ENCODE measurements around the gene AMZ1. TPM values are rescaled to one million over a fixed set of nuclear protein-coding genes. Genes with fewer than 3 reads are reported as not detected.
"Not testable (repeated sequence)": the region's sequence is repeated elsewhere in the genome, so short reads cannot be mapped to it uniquely, and the experiment has no call there.

Gene AMZ1
- total and polyA plus RNA-seq, 7 donors: under 0.01 to 1.4 (median 0.28) TPM; not detected in 3

DNA sequence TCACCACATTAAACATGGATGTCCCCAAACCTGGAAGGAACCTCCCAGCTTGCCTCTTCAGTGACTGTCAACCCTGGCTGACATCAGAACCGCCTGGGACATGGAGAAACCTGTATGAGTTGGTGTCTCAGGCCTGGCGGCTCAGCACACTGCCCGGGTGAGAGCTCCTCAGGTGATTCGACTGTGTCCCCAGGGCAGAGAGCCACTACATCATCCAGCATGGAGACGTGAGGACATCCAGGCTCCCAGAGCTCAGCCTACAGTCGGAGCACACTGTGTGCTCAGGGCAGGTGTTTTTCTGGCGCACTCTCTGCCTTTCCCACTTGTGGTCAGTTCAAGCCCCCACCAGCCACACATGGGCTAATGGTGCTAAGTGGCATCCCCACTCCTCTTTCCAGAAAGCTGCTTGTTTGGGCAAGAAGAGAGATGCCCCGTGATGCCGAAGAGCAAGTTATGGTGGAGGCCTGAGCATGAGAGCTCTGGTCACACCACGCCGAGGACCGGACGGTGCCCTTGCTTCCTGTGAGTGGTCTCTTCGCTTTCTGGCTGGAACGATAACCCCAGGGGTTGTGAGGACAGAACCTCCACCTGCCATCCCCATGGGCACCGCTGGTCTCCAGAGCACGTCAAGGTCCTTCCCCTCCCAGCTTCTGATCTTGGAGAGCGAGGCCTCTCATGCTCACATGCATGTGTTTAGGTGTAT lies 38.5 kb downstream of the AMZ1 start:
- TF ChIP-seq, protein P1, sequence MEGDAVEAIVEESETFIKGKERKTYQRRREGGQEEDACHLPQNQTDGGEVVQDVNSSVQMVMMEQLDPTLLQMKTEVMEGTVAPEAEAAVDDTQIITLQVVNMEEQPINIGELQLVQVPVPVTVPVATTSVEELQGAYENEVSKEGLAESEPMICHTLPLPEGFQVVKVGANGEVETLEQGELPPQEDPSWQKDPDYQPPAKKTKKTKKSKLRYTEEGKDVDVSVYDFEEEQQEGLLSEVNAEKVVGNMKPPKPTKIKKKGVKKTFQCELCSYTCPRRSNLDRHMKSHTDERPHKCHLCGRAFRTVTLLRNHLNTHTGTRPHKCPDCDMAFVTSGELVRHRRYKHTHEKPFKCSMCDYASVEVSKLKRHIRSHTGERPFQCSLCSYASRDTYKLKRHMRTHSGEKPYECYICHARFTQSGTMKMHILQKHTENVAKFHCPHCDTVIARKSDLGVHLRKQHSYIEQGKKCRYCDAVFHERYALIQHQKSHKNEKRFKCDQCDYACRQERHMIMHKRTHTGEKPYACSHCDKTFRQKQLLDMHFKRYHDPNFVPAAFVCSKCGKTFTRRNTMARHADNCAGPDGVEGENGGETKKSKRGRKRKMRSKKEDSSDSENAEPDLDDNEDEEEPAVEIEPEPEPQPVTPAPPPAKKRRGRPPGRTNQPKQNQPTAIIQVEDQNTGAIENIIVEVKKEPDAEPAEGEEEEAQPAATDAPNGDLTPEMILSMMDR (IDR thresholded peaks at IDR 0.05): no peak
- TF ChIP-seq POLR2AphosphoS5 (IDR thresholded peaks at IDR 0.05): no peak
- TF ChIP-seq POLR2A (IDR thresholded peaks at IDR 0.05): no peak
- TF ChIP-seq EP300 (IDR thresholded peaks at IDR 0.05): no peak
- H3K27ac ChIP-seq: no peak overlapping the region
- peak; percentile 59 for DNase-seq
- no peak overlapping the region for H3K4me3 ChIP-seq
- peaks cover 0 to 31% (median 5%) of the 10 kb centered on the region in 4 donors for H3K36me3 ChIP-seq
- 90 to 91% methylated on average over 18 of the region's 18 CpGs for WGBS, 2 donors
- intact Hi-C loops (cut with DNase I): loop anchor here (5.0 kb wide), 1 partner anchor 36 kb away; no protein-coding TSS in a partner anchor
- H3K4me1 ChIP-seq: peaks cover 0 to 32% (median 28%) of the 10 kb centered on the region in 4 donors
- no peaks in the 10 kb centered on the region for H3K27me3 ChIP-seq
- no peaks in the 10 kb centered on the region for H3K9me3 ChIP-seq

DNA sequence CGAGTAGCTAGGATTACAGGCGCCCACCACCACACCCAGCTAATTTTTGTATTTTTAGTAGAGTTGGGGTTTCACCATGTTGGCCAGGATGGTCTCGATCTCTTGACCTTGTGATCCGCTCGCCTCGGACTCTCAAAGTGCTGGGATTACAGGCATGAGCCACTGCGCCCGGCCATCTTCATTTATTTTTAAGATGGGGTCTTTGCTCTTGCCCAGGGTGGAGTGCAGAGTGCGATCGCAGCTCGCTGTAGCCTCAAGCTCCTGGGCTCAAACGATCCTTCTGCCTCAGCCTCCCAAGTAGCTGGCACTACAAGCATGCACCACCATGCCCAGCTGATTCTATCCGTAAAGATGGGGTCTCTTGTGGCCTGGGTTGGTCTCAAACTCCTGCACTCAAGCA lies 39.2 kb downstream of the AMZ1 start:
- peak overlapping the region in 2 of 4 donors; percentile 90 to 92 for H3K27ac ChIP-seq
- WGBS, 2 donors: 82 to 87% methylated on average over 13 of the region's 13 CpGs
- intact Hi-C loops (cut with DNase I): loop anchor here (5.0 kb wide), 1 partner anchor 35 kb away; no protein-coding TSS in a partner anchor
- H3K36me3 ChIP-seq: peaks cover 0 to 34% (median 5%) of the 10 kb centered on the region in 4 donors
- H3K4me3 ChIP-seq, H3K9me3 ChIP-seq, H3K27me3 ChIP-seq: not testable (repeated sequence)
- H3K4me1 ChIP-seq: peaks cover 0 to 34% (median 29%) of the 10 kb centered on the region in 4 donors
- DNase-seq: peak; percentile 56

DNA sequence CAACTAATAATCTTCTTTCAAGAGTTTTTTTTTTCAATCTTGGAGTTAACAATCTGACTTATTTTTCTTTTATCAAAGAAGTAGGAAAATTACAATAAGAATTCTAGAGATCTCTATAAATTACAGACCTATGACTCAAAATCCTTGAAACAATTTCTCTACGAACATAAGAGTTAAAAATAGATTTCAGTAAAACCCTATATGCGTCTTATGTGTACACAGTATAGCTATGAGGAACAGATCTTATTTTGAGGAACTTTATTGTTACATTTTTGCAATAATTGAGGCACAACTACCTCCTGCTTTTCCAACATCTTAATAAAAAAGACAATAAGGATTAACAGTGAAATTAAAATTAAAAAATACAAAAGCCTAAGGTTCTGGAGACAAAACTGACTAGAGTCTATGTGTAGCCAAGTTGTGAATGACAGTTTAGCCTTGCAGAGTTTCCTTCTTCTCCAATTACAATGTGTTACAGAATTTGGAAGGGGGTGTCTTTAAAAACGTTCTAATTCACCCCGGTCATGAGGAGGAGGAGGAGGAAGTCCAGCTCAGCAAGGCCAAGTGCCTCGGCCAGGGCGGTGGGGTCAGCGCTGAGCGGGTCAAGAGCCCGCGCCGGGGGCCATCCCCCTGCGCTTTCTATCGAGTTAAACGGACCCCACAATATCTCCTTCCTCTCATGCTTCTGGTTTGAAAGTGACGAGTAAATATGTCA lies 40.5 kb downstream of the AMZ1 start:
- Histone ChIP-seq H3K27me3 (no peaks in the 10 kb centered on the region), H3K36me3 (peaks cover 0 to 25% (median 5%) of the 10 kb centered on the region in 4 donors), H3K9me3 (no peaks in the 10 kb centered on the region), H3K27ac (peak overlapping the region; percentile 63 to 92 (median 86)), H3K4me3 (peak overlapping the region in 3 of 4 donors; percentile 24 to 35 (median 32)), H3K4me1 (peaks cover 0 to 47% (median 39%) of the 10 kb centered on the region in 4 donors)
- no peak for TF ChIP-seq POLR2AphosphoS5 (IDR thresholded peaks at IDR 0.05)
- TF ChIP-seq POLR2A (IDR thresholded peaks at IDR 0.05): no peak
- intact Hi-C loops (cut with DNase I): loop anchor here (5.0 kb wide), 1 partner anchor 34 kb away; no protein-coding TSS in a partner anchor
- WGBS, 2 donors: 66 to 74% methylated on average over 15 of the region's 15 CpGs
- DNase-seq: no peak

DNA sequence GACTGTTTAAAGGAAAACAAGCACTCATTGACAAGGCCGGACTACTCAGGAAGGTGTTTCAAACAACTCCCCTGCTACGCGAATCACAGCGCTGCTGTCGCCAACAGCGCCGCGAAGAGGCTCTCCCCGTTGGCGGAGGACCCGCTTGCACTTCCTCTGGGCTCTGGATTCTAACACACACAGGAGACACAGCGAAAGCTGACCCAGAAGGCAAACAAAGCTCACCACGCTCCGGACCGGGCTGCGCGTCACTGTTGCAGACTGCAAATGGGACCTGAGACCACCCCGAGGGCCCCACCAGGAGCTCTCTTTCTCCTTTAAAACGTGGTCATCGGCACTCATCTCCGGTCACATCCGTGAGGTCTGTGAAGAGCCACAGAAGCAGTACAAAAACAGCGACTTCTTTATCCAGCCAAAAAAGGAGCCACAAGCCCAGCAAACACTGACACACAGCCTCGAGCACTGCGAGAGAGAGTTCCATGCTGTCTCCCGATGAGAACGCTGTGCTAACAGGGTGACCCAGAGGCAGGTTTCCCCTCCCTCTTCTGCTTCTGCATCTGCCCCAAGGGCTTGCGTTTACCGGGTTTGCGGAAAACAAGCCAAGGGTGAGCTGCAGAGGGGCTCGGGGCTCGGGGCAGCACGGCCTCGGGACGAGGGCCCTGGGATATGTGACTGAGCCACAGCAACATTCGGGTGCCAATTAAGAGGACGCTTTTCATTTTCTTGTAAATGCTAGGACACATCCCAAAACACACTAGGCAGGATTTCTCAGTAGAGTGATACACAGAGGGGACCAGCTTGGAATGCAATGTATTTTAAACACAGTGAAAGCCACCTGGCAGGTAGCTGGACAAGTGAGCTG lies 41.3 kb downstream of the AMZ1 start:
- peaks cover 0 to 55% (median 47%) of the 10 kb centered on the region in 4 donors for H3K4me1 ChIP-seq
- intact Hi-C loops (cut with DNase I): loop anchor here (5.0 kb wide), 1 partner anchor 33 kb away; no protein-coding TSS in a partner anchor
- WGBS, 2 donors: 78 to 87% methylated on average over 37 of the region's 37 CpGs
- H3K9me3 ChIP-seq: no peaks in the 10 kb centered on the region
- H3K27me3 ChIP-seq: no peaks in the 10 kb centered on the region
- peaks cover 0 to 22% (median 2%) of the 10 kb centered on the region in 4 donors for H3K36me3 ChIP-seq
- peak; percentile 85 for DNase-seq
- H3K27ac ChIP-seq: peak overlapping the region; percentile 63 to 92 (median 86)
- H3K4me3 ChIP-seq: peak overlapping the region in 3 of 4 donors; percentile 24 to 35 (median 32)
- TF ChIP-seq POLR2AphosphoS5 (IDR thresholded peaks at IDR 0.05): peak in 3 of 4 donors; percentile 64 to 75 (median 74)
- no peak for TF ChIP-seq POLR2A (IDR thresholded peaks at IDR 0.05)

DNA sequence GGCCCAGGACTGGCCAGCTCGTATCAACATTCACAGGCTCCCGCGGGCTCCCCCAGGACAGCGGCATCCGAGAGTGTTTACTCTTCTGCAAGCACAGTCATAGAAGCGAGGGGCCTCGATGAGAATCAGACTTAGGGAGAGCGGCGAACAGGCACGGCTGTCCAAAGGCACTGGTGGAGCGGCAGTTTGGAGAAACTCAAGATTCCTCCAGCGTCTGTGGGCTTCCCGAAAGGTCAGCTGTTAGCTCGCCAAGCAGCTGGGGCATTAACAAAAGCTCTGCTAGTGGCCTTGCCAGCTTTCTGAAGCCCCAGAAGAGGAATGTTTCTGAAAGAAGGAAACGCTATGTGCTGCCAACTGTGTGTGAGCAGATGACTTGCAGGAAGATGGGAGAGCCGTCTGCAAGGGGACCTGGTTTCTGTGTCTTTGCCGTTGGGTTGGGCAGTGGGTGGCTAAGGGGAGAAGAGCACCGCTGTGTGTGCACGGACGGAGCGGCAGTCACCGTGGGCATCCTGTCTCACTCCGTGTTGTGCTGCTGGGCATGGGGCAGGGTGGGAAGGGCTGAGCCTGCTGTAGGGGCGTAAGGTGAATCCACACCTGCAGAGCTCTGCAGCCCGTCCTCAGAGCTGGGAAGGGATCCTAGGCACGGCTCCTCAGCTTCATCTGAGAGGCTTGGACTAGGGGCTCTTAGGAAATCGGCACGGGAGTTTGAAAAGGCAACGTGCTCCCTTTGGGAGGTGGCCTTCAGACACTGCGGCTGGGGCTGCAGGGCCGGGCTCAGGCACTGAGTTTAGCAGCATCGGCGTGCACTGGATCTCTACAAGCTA lies 42.1 kb downstream of the AMZ1 start:
- Histone ChIP-seq H3K27me3 (no peaks in the 10 kb centered on the region), H3K4me3 (peak overlapping the region in 3 of 4 donors; percentile 24 to 35 (median 32)), H3K4me1 (peaks cover 0 to 63% (median 55%) of the 10 kb centered on the region in 4 donors), H3K36me3 (peaks cover 0 to 22% (median 2%) of the 10 kb centered on the region in 4 donors), H3K9me3 (no peaks in the 10 kb centered on the region), H3K27ac (peak overlapping the region; percentile 63 to 92 (median 86))
- peak; percentile 89 for DNase-seq
- intact Hi-C loops (cut with DNase I): loop anchor here (5.0 kb wide), 1 partner anchor 32 kb away; no protein-coding TSS in a partner anchor
- WGBS, 2 donors: 79 to 89% methylated on average over 33 of the region's 33 CpGs
- TF ChIP-seq POLR2A (IDR thresholded peaks at IDR 0.05) (no peak), POLR2AphosphoS5 (IDR thresholded peaks at IDR 0.05) (peak; percentile 59 to 78 (median 67)), EP300 (IDR thresholded peaks at IDR 0.05) (peak in 2 of 4 donors; percentile 67 to 72)

All from sigmoid colon (tissue), 7 donors.